Measurements from ENCODE around the gene DRD4.

Gene DRD4

DNA sequence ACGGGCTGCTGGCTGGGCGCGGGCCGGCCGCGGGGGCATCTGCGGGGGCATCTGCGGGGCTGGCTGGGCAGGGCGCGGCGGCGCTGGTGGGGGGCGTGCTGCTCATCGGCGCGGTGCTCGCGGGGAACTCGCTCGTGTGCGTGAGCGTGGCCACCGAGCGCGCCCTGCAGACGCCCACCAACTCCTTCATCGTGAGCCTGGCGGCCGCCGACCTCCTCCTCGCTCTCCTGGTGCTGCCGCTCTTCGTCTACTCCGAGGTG is 194 bp downstream of the DRD4 start:
- no CpG with 5 or more reads among the region's 34 CpGs for WGBS (ENCODE audit: extremely low coverage, insufficient coverage, low lambda C conversion rate)
- Histone ChIP-seq H3K27me3 (ENCODE audit: insufficient read depth, low read length, poor library complexity) (peaks cover 20% of the 10 kb centered on the region), H4K8ac (ENCODE audit: low read depth, low read length) (no peak overlapping the region), H2BK120ac (ENCODE audit: low read depth, low read length) (no peak overlapping the region), H3K36me3 (ENCODE audit: control insufficient read depth, insufficient read depth, low read length) (no peaks in the 10 kb centered on the region), H3K23ac (ENCODE audit: low read length) (no peak overlapping the region), H2AK5ac (ENCODE audit: low read length) (no peak overlapping the region), H3K79me2 (ENCODE audit: control insufficient read depth, insufficient read depth, low read length) (no peaks in the 10 kb centered on the region), H4K5ac (ENCODE audit: low read length) (no peak overlapping the region), H3K4me1 (ENCODE audit: control insufficient read depth, low read depth, low read length) (no peaks in the 10 kb centered on the region), H2BK5ac (ENCODE audit: low read length) (no peak overlapping the region), H3K9ac (ENCODE audit: low read length) (no peak overlapping the region), H3K4me2 (ENCODE audit: low read length) (peak overlapping the region; percentile 9), H3K79me1 (ENCODE audit: low read length) (no peaks in the 10 kb centered on the region), H3K4me3 (ENCODE audit: low read length) (no peak overlapping the region), H2BK15ac (replicated peaks; ENCODE audit: low read depth) (no peak overlapping the region), H3K27ac (ENCODE audit: low read depth, low read length) (no peak overlapping the region), H3K4ac (ENCODE audit: low read depth, low read length) (no peak overlapping the region), H3K56ac (ENCODE audit: low read length) (peak overlapping the region; percentile 42), H3K18ac (ENCODE audit: low read length) (no peak overlapping the region)
- DNase-seq: no peak

DNA sequence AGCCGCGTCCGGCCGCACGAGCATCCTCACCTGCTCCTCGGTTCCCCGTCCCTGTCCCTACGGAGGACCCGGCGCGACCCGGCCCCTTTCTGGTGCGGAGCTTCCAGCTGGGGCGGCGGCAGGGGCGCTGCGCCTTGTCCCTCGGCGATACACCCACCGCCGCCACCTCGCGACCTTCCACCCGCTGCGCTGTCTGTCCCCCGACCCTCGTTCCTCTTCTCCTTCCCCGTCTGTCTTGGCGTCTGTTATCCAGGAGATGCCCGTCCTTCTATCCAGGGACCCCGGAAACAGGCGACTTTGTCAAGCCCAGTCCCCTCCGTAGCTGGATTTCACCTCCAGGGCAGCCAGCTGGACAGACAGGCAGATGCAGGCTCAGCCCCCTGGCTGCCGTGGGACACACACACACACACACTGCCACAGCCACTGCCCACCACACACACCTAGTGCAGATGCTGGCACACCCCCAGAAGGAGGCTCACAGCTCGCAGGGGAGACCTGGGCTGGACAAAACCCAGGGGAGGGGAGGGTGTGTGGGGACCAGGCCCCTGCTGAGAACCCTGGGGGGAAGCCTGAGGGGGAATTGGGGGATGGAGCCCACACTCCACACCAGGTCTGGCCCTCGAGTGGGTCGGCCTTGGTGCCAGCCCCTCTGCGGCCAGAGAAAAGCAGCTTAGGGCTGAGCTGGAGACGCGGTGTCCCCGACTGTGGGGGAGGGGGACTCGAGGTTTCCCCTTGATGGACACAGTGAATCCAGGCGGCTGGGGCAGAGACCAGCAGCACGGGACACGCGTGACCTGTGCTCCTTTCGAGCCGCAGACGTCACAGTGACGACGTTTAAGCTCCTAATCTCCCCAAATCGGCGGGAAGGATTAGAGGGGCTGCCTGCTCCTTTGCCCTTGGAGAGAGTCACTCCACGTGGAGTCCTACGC is 788 bp downstream of the DRD4 start:
- Histone ChIP-seq H3K27ac (ENCODE audit: low read depth, low read length) (no peak overlapping the region), H2BK120ac (ENCODE audit: low read depth, low read length) (no peak overlapping the region), H4K8ac (ENCODE audit: low read depth, low read length) (no peak overlapping the region), H3K18ac (ENCODE audit: low read length) (no peak overlapping the region), H3K27me3 (ENCODE audit: insufficient read depth, low read length, poor library complexity) (peaks cover 20% of the 10 kb centered on the region), H3K4me3 (ENCODE audit: low read length) (no peak overlapping the region), H3K4me1 (ENCODE audit: control insufficient read depth, low read depth, low read length) (no peaks in the 10 kb centered on the region), H3K4me2 (ENCODE audit: low read length) (peak overlapping the region; percentile 9), H3K79me2 (ENCODE audit: control insufficient read depth, insufficient read depth, low read length) (no peaks in the 10 kb centered on the region), H3K36me3 (ENCODE audit: control insufficient read depth, insufficient read depth, low read length) (no peaks in the 10 kb centered on the region), H3K56ac (ENCODE audit: low read length) (peak overlapping the region; percentile 42), H2BK5ac (ENCODE audit: low read length) (no peak overlapping the region), H3K79me1 (ENCODE audit: low read length) (no peaks in the 10 kb centered on the region), H3K23ac (ENCODE audit: low read length) (peak overlapping the region; percentile 89), H4K5ac (ENCODE audit: low read length) (no peak overlapping the region), H2AK5ac (ENCODE audit: low read length) (no peak overlapping the region), H3K4ac (ENCODE audit: low read depth, low read length) (no peak overlapping the region), H2BK15ac (replicated peaks; ENCODE audit: low read depth) (no peak overlapping the region), H3K9ac (ENCODE audit: low read length) (no peak overlapping the region)
- WGBS (ENCODE audit: extremely low coverage, insufficient coverage, low lambda C conversion rate): no CpG with 5 or more reads among the region's 55 CpGs
- DNase-seq: no peak

DNA sequence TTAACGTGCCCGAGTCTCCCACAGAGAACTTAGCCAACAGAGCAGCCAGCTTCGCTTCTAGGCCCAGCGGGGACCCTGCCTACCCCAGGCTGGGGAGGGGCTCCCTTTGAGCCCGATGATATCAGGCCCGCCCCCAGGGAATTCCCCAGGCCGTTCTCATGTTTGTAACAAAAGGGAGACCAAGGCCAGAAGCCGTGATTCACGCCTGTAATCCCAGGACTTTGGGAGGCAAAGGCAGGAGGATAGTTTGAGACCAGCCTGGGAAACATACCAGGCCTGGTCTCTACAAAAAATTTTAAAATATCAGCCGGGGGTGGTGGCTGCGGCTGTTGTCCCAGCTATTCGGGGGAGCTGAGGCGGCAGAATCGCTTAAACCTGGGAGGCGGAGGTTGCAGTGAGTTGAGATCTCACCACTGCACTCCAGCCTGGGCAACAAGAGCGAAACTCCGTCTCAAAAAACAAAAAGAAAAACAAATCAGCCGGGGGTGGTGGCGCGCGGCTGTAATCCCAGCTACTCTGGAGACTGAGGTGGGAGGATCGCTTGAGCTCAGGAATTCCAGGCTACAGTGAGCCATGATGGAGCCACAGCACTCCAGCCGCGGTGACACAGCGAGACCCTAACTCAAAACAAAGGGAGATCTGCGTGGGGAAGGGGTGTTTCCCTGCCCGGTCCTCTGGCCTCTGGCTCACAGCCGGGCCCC is 1.7 kb downstream of the DRD4 start:
- WGBS (ENCODE audit: extremely low coverage, insufficient coverage, low lambda C conversion rate): no CpG with 5 or more reads among the region's 28 CpGs
- no peaks in the 10 kb centered on the region for H3K36me3 ChIP-seq (ENCODE audit: control insufficient read depth, insufficient read depth, low read length)

DNA sequence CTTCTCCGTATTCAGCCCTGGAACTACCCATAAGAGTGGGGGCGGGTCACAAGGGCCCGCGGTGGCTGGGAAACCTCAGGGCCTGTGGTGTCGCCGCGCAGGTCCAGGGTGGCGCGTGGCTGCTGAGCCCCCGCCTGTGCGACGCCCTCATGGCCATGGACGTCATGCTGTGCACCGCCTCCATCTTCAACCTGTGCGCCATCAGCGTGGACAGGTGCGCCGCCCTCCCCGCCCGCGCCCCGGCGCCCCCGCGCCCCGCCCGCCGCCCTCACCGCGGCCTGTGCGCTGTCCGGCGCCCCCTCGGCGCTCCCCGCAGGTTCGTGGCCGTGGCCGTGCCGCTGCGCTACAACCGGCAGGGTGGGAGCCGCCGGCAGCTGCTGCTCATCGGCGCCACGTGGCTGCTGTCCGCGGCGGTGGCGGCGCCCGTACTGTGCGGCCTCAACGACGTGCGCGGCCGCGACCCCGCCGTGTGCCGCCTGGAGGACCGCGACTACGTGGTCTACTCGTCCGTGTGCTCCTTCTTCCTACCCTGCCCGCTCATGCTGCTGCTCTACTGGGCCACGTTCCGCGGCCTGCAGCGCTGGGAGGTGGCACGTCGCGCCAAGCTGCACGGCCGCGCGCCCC is 2.4 kb downstream of the DRD4 start:
- H4K8ac ChIP-seq (ENCODE audit: low read depth, low read length): no peak overlapping the region
- H2BK120ac ChIP-seq (ENCODE audit: low read depth, low read length): no peak overlapping the region
- no peak overlapping the region for H2BK15ac ChIP-seq (replicated peaks; ENCODE audit: low read depth)
- no peak overlapping the region for H4K5ac ChIP-seq (ENCODE audit: low read length)
- peak overlapping the region; percentile 11 for H3K9ac ChIP-seq (ENCODE audit: low read length)
- H3K23ac ChIP-seq (ENCODE audit: low read length): no peak overlapping the region
- H3K79me2 ChIP-seq (ENCODE audit: control insufficient read depth, insufficient read depth, low read length): no peaks in the 10 kb centered on the region
- no CpG with 5 or more reads among the region's 80 CpGs for WGBS (ENCODE audit: extremely low coverage, insufficient coverage, low lambda C conversion rate)
- H3K79me1 ChIP-seq (ENCODE audit: low read length): no peaks in the 10 kb centered on the region
- no peak overlapping the region for H3K4ac ChIP-seq (ENCODE audit: low read depth, low read length)
- peaks cover 20% of the 10 kb centered on the region for H3K27me3 ChIP-seq (ENCODE audit: insufficient read depth, low read length, poor library complexity)
- peak overlapping the region; percentile 42 for H3K56ac ChIP-seq (ENCODE audit: low read length)
- no peak overlapping the region for H2BK5ac ChIP-seq (ENCODE audit: low read length)
- no peak overlapping the region for H3K18ac ChIP-seq (ENCODE audit: low read length)
- H3K4me1 ChIP-seq (ENCODE audit: control insufficient read depth, low read depth, low read length): no peaks in the 10 kb centered on the region
- H3K36me3 ChIP-seq (ENCODE audit: control insufficient read depth, insufficient read depth, low read length): no peaks in the 10 kb centered on the region
- H3K27ac ChIP-seq (ENCODE audit: low read depth, low read length): no peak overlapping the region
- no peak overlapping the region for H2AK5ac ChIP-seq (ENCODE audit: low read length)
- peak overlapping the region; percentile 13 for H3K4me2 ChIP-seq (ENCODE audit: low read length)
- no peak overlapping the region for H3K4me3 ChIP-seq (ENCODE audit: low read length)
- DNase-seq: no peak

More for the DNA sequence above, 1.7 kb downstream of the DRD4 start:
- Histone ChIP-seq H3K9ac (ENCODE audit: low read length) (no peak overlapping the region), H3K4me3 (ENCODE audit: low read length) (no peak overlapping the region), H3K4me1 (ENCODE audit: control insufficient read depth, low read depth, low read length) (no peaks in the 10 kb centered on the region), H2BK120ac (ENCODE audit: low read depth, low read length) (no peak overlapping the region), H3K79me2 (ENCODE audit: control insufficient read depth, insufficient read depth, low read length) (no peaks in the 10 kb centered on the region), H3K4me2 (ENCODE audit: low read length) (peak overlapping the region; percentile 13), H3K79me1 (ENCODE audit: low read length) (no peaks in the 10 kb centered on the region), H3K18ac (ENCODE audit: low read length) (no peak overlapping the region), H3K27me3 (ENCODE audit: insufficient read depth, low read length, poor library complexity) (peaks cover 20% of the 10 kb centered on the region), H3K56ac (ENCODE audit: low read length) (peak overlapping the region; percentile 56), H2AK5ac (ENCODE audit: low read length) (no peak overlapping the region), H4K8ac (ENCODE audit: low read depth, low read length) (no peak overlapping the region), H3K27ac (ENCODE audit: low read depth, low read length) (no peak overlapping the region), H2BK15ac (replicated peaks; ENCODE audit: low read depth) (no peak overlapping the region), H3K4ac (ENCODE audit: low read depth, low read length) (no peak overlapping the region), H3K23ac (ENCODE audit: low read length) (no peak overlapping the region), H4K5ac (ENCODE audit: low read length) (no peak overlapping the region), H2BK5ac (ENCODE audit: low read length) (no peak overlapping the region)
- peak; percentile 69 for DNase-seq

DNA sequence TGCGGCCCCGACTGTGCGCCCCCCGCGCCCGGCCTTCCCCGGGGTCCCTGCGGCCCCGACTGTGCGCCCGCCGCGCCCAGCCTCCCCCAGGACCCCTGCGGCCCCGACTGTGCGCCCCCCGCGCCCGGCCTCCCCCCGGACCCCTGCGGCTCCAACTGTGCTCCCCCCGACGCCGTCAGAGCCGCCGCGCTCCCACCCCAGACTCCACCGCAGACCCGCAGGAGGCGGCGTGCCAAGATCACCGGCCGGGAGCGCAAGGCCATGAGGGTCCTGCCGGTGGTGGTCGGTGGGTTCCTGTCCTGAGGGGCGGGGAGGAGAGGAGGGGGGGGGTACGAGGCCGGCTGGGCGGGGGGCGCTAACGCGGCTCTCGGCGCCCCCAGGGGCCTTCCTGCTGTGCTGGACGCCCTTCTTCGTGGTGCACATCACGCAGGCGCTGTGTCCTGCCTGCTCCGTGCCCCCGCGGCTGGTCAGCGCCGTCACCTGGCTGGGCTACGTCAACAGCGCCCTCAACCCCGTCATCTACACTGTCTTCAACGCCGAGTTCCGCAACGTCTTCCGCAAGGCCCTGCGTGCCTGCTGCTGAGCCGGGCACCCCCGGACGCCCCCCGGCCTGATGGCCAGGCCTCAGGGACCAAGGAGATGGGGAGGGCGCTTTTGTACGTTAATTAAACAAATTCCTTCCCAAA is 3.1 kb downstream of the DRD4 start:
- Histone ChIP-seq H3K79me1 (ENCODE audit: low read length) (no peaks in the 10 kb centered on the region), H2BK120ac (ENCODE audit: low read depth, low read length) (no peak overlapping the region), H3K4me1 (ENCODE audit: control insufficient read depth, low read depth, low read length) (no peaks in the 10 kb centered on the region), H3K4me2 (ENCODE audit: low read length) (no peak overlapping the region), H2AK5ac (ENCODE audit: low read length) (no peak overlapping the region), H3K27me3 (ENCODE audit: insufficient read depth, low read length, poor library complexity) (peaks cover 20% of the 10 kb centered on the region), H3K4me3 (ENCODE audit: low read length) (no peak overlapping the region), H4K5ac (ENCODE audit: low read length) (no peak overlapping the region), H3K9ac (ENCODE audit: low read length) (no peak overlapping the region), H2BK15ac (replicated peaks; ENCODE audit: low read depth) (no peak overlapping the region), H2BK5ac (ENCODE audit: low read length) (no peak overlapping the region), H3K36me3 (ENCODE audit: control insufficient read depth, insufficient read depth, low read length) (no peaks in the 10 kb centered on the region), H3K4ac (ENCODE audit: low read depth, low read length) (no peak overlapping the region), H3K27ac (ENCODE audit: low read depth, low read length) (no peak overlapping the region), H4K8ac (ENCODE audit: low read depth, low read length) (no peak overlapping the region), H3K56ac (ENCODE audit: low read length) (no peak overlapping the region), H3K18ac (ENCODE audit: low read length) (no peak overlapping the region), H3K23ac (ENCODE audit: low read length) (no peak overlapping the region), H3K79me2 (ENCODE audit: control insufficient read depth, insufficient read depth, low read length) (no peaks in the 10 kb centered on the region)
- WGBS (ENCODE audit: extremely low coverage, insufficient coverage, low lambda C conversion rate): no CpG with 5 or more reads among the region's 69 CpGs
- no peak for DNase-seq

All from mesendoderm (in vitro differentiated cells).